DOHH2 (cell line): ENCODE data around the gene SLC39A12.

ENCODE experiments used
- H3F3A ChIP-seq: fragments of 200-600 bp; sonication (generic), shearing (Covaris generic); 2 replicates; pipeline ENCODE4 v1.6.0; 2016; ENCODE audit warnings: antibody characterized with exemption, mild to moderate bottlenecking; ENCODE audit not compliant: control insufficient read depth, insufficient read depth
- H3K27ac ChIP-seq: fragments of 200-600 bp; sonication (generic); 2 replicates; pipeline ENCODE4 v1.5.1; 2014; ENCODE audit warnings: low read depth, mild to moderate bottlenecking, low read length, moderate library complexity
- H3K27me3 ChIP-seq: fragments of 200-600 bp; sonication (generic); 2 replicates; pipeline ENCODE4 v1.6.1; 2014; ENCODE audit warnings: mild to moderate bottlenecking, low read length, mixed read lengths; ENCODE audit not compliant: control insufficient read depth
- H3K36me3 ChIP-seq: fragments of 200-600 bp; sonication (generic); 2 replicates; pipeline ENCODE4 v1.6.1; 2014; ENCODE audit warnings: mild to moderate bottlenecking, low read length, moderate library complexity, mixed read lengths; ENCODE audit not compliant: control insufficient read depth
- H3K4me1 ChIP-seq: fragments of 200-600 bp; sonication (generic); 2 replicates; pipeline ENCODE4 v1.6.1; 2014; ENCODE audit warnings: mild to moderate bottlenecking, low read length, mixed read lengths; ENCODE audit not compliant: control insufficient read depth
- H3K4me2 ChIP-seq: fragments of 200-600 bp; sonication (generic); 2 replicates; pipeline ENCODE4 v1.6.0; 2014; ENCODE audit warnings: mild to moderate bottlenecking, low read length, moderate library complexity
- H3K4me3 ChIP-seq: fragments of 200-600 bp; sonication (generic); 2 replicates; pipeline ENCODE4 v1.5.1; 2014; ENCODE audit warnings: mild to moderate bottlenecking, low read length, mixed read lengths
- H3K79me2 ChIP-seq: fragments of 200-600 bp; sonication (generic); 2 replicates; pipeline ENCODE4 v1.6.1; 2014; ENCODE audit warnings: mild to moderate bottlenecking, low read length, mixed read lengths; ENCODE audit not compliant: control insufficient read depth
- H3K9me2 ChIP-seq: fragments of 200-600 bp; sonication (generic); replicated peaks from 2 replicates; pipeline ENCODE4 v1.6.1; 2014; ENCODE audit warnings: mild to moderate bottlenecking, low read length, mixed read lengths; ENCODE audit not compliant: control insufficient read depth
- H3K9me3 ChIP-seq: fragments of 200-600 bp; sonication (generic); 2 replicates; pipeline ENCODE4 v1.6.1; 2014; ENCODE audit warnings: antibody characterized with exemption, low read length, mixed read lengths; ENCODE audit not compliant: control insufficient read depth, insufficient read depth
- H4K20me1 ChIP-seq: fragments of 200-600 bp; sonication (generic); 2 replicates; pipeline ENCODE4 v1.6.0; 2014; ENCODE audit warnings: low read depth, mild to moderate bottlenecking, antibody characterized with exemption, low read length, moderate library complexity; ENCODE audit not compliant: control insufficient read depth, insufficient read depth
- CTCF ChIP-seq: fragments of 200-600 bp; sonication (generic); IDR thresholded peaks from one replicate; pipeline ENCODE4 v1.5.1; 2014; ENCODE audit warnings: antibody characterized with exemption, mild to moderate bottlenecking, low read depth, low read length; ENCODE audit not compliant: poor library complexity, severe bottlenecking
- EZH2phosphoT487 ChIP-seq: fragments of 200-600 bp; sonication (generic); IDR thresholded peaks from 2 replicates; pipeline ENCODE4 v1.6.1; 2017; ENCODE audit warnings: borderline replicate concordance, mild to moderate bottlenecking, antibody characterized with exemption, low read length, moderate library complexity, mixed read lengths

The SLC39A12 gene

GRCh38 chr10:17951868-17952371 is at the start of gene SLC39A12:
Gene SLC39A12, plus strand, starts transcription at chr10:17951918. Its CDS starts 1,359 bp downstream, at chr10:17953277.
- Histone ChIP-seq H3F3A (no peaks in the 10 kb centered on the region), H3K9me3 (no peaks in the 10 kb centered on the region), H3K4me2 (no peak within 1 kb of the TSS), H3K4me3 (no peak within 1 kb of the TSS), H3K27ac (no peak within 1 kb of the TSS), H3K4me1 (no peaks in the 10 kb centered on the region), H3K27me3 (no peaks in the 10 kb centered on the region), H3K79me2 (no peaks in the 10 kb centered on the region), H4K20me1 (no peaks in the 10 kb centered on the region), H3K9me2 (no peaks in the 10 kb centered on the region; the same call in 1 of the 2 replicates), H3K36me3 (no peaks in the 10 kb centered on the region)
- no peak for TF ChIP-seq EZH2phosphoT487
- no peak for TF ChIP-seq CTCF

DNA sequence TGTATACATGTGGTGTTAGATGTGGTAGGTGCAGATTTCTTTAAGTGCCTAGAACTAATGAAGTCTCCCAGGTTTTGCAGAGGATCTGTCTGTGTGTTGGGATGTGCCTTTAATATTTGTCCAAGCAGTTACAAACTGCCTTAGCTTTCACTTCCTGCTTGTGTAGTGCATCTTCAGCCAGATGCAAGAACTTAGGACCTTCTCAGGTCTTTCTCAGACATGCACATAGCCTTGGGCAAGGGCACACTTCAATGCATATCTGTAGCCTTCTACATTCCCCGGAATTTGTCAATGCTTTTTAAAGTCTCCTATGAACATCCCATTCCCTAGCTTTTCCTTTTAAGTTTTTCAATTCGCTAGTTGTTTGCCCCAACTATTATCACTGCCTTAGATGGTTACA is 47.2 kb upstream of the SLC39A12 start:
- Histone ChIP-seq H3K9me2 (no peaks in the 10 kb centered on the region), H3K27me3 (no peaks in the 10 kb centered on the region), H3K4me3 (no peak overlapping the region), H3K4me1 (peaks cover 13% of the 10 kb centered on the region), H3K9me3 (no peaks in the 10 kb centered on the region), H3K27ac (no peak overlapping the region), H3K4me2 (peak overlapping the region; percentile 25), H3K36me3 (no peaks in the 10 kb centered on the region), H3K79me2 (no peaks in the 10 kb centered on the region), H3F3A (no peaks in the 10 kb centered on the region), H4K20me1 (no peaks in the 10 kb centered on the region)
- TF ChIP-seq CTCF (no peak), EZH2phosphoT487 (no peak)

GRCh38 chr10:17905491-17905890 is 46.2 kb upstream of the SLC39A12 start:
- TF ChIP-seq EZH2phosphoT487 = no peak
- TF ChIP-seq CTCF = no peak
- Histone ChIP-seq H3K27ac (no peak overlapping the region), H3K36me3 (no peaks in the 10 kb centered on the region; the same call in 1 of the 2 replicates), H3K4me3 (no peak overlapping the region), H4K20me1 (no peaks in the 10 kb centered on the region), H3K9me3 (no peaks in the 10 kb centered on the region), H3K9me2 (no peaks in the 10 kb centered on the region), H3K4me2 (no peak overlapping the region), H3K27me3 (no peaks in the 10 kb centered on the region), H3K4me1 (peaks cover 20% of the 10 kb centered on the region), H3F3A (no peaks in the 10 kb centered on the region), H3K79me2 (no peaks in the 10 kb centered on the region)
